Stimulated activated CD8-positive, alpha-beta memory T cell treated with anti-CD3 and anti-CD28 coated beads, Interleukin-12 subunit alpha, Interleukin-12 subunit beta, amount 100 ng/mL, for 24 hours (primary cell): ENCODE data around the gene SLC39A12.

Source experiments
- DNase-seq: peaks from one replicate; pipeline ENCODE4 v3.0.0-alpha.2; 2020; ENCODE audit errors: extremely low read depth

SLC39A12 gene

GRCh38 chr10:17963431-17963830 is 11.7 kb downstream of the SLC39A12 start:
- DNase-seq: no peak

- no peak for DNase-seq
Measured at GRCh38 chr10:17965649-17966235, 14.0 kb downstream of the SLC39A12 start.

- DNase-seq: no peak
Measured at GRCh38 chr10:17974505-17974904, 22.8 kb downstream of the SLC39A12 start.

GRCh38 chr10:17980846-17981565 is 29.3 kb downstream of the SLC39A12 start:
- DNase-seq: no peak

GRCh38 chr10:17981766-17982380 is 30.2 kb downstream of the SLC39A12 start:
- no peak for DNase-seq

GRCh38 chr10:17984056-17984455 is 32.3 kb downstream of the SLC39A12 start:
- no peak for DNase-seq

GRCh38 chr10:17984563-17984962 is 32.8 kb downstream of the SLC39A12 start:
- no peak for DNase-seq

GRCh38 chr10:17989908-17990767 is 38.4 kb downstream of the SLC39A12 start:
- no peak for DNase-seq

- DNase-seq: no peak
Measured at GRCh38 chr10:17992266-17992665, 40.5 kb downstream of the SLC39A12 start.

GRCh38 chr10:17993361-17993760 is 41.6 kb downstream of the SLC39A12 start:
- no peak for DNase-seq

- DNase-seq: no peak
Measured at GRCh38 chr10:18000601-18001000, 48.9 kb downstream of the SLC39A12 start.

- no peak for DNase-seq
Measured at GRCh38 chr10:18005445-18005780, 53.7 kb downstream of the SLC39A12 start.

- no peak for DNase-seq
Measured at GRCh38 chr10:18005781-18006456, 54.2 kb downstream of the SLC39A12 start.

- DNase-seq: no peak
Measured at GRCh38 chr10:18008986-18009385, 57.3 kb downstream of the SLC39A12 start.

GRCh38 chr10:18010050-18010449 is 58.3 kb downstream of the SLC39A12 start:
- no peak for DNase-seq

GRCh38 chr10:18020523-18020922 is 68.8 kb downstream of the SLC39A12 start:
- DNase-seq: no peak

- DNase-seq: no peak
Measured at GRCh38 chr10:18021725-18022480, 70.2 kb downstream of the SLC39A12 start.

GRCh38 chr10:18043148-18044006 is 91.7 kb downstream of the SLC39A12 start:
- DNase-seq: no peak

- DNase-seq: no peak
Measured at GRCh38 chr10:18044976-18045720, 93.4 kb downstream of the SLC39A12 start.
